Activated CD4-positive, alpha-beta T cell treated with anti-CD3 and anti-CD28 coated beads for 48 hours (primary cell): ENCODE data around the gene CD244.
"Not testable (repeated sequence)": the region's sequence is repeated elsewhere in the genome, so short reads cannot be mapped to it uniquely, and the experiment has no call there.

Experiments
- DNase-seq: peaks from one replicate; pipeline ENCODE4 v3.0.0-alpha.2; 2020

The CD244 gene

GRCh38 chr1:160862203-160863060 is at the start of gene CD244:
CD244 (minus strand) TSS chr1:160862887; CDS start chr1:160862677, 210 bp downstream.
- peak; percentile 69 for DNase-seq

- no peak for DNase-seq
These were observed 49.2 kb upstream of the CD244 start for GRCh38 chr1:160911925-160912324.

- DNase-seq, result no peak
These were observed 48.8 kb upstream of the CD244 start for GRCh38 chr1:160911441-160911840.

- DNase-seq, result no peak
These were observed 47.6 kb upstream of the CD244 start for GRCh38 chr1:160910170-160910750.

GRCh38 chr1:160907976-160908375 is 45.3 kb upstream of the CD244 start:
- no peak for DNase-seq

GRCh38 chr1:160905617-160905989 is 42.9 kb upstream of the CD244 start:
- DNase-seq, result no peak

- DNase-seq, result no peak
These were observed 42.3 kb upstream of the CD244 start for GRCh38 chr1:160904783-160905616.

GRCh38 chr1:160902251-160902650 is 39.6 kb upstream of the CD244 start:
- not testable (repeated sequence) for DNase-seq

- DNase-seq, result no peak
These were observed 39.1 kb upstream of the CD244 start for GRCh38 chr1:160901768-160902167.

- DNase-seq, result not testable (repeated sequence)
These were observed 38.0 kb upstream of the CD244 start for GRCh38 chr1:160900683-160901082.

- not testable (repeated sequence) for DNase-seq
These were observed 31.9 kb upstream of the CD244 start for GRCh38 chr1:160894368-160895135.

- DNase-seq, result no peak
These were observed 28.8 kb upstream of the CD244 start for GRCh38 chr1:160891474-160891873.

- DNase-seq, result no peak
These were observed 26.2 kb upstream of the CD244 start for GRCh38 chr1:160888926-160889325.

- DNase-seq, result no peak
These were observed 24.4 kb upstream of the CD244 start for GRCh38 chr1:160887071-160887470.

- no peak for DNase-seq
These were observed 22.4 kb upstream of the CD244 start, which contains the start of gene ITLN1 for GRCh38 chr1:160885042-160885441. ITLN1 (minus strand) TSS chr1:160885180; CDS start chr1:160884877, 303 bp downstream.

- DNase-seq, result no peak
These were observed 21.9 kb upstream of the CD244 start for GRCh38 chr1:160884579-160884978.

- DNase-seq, result no peak
These were observed 21.2 kb upstream of the CD244 start for GRCh38 chr1:160883581-160884513.

- DNase-seq, result no peak
These were observed 19.9 kb upstream of the CD244 start for GRCh38 chr1:160882582-160882981.

GRCh38 chr1:160881264-160881663 is 18.6 kb upstream of the CD244 start:
- DNase-seq, result not testable (repeated sequence)

- no peak for DNase-seq
These were observed 17.5 kb upstream of the CD244 start for GRCh38 chr1:160880216-160880615.

- DNase-seq, result peak; percentile 22
These were observed 16.4 kb upstream of the CD244 start for GRCh38 chr1:160879056-160879455.
